ENCODE measurements around the gene NID1. TPM values are rescaled to one million over a fixed set of nuclear protein-coding genes. Genes with fewer than 3 reads are reported as not detected.

The NID1 gene
- polyA plus RNA-seq, 1 donor from 2014 or later = 0.04 TPM

DNA sequence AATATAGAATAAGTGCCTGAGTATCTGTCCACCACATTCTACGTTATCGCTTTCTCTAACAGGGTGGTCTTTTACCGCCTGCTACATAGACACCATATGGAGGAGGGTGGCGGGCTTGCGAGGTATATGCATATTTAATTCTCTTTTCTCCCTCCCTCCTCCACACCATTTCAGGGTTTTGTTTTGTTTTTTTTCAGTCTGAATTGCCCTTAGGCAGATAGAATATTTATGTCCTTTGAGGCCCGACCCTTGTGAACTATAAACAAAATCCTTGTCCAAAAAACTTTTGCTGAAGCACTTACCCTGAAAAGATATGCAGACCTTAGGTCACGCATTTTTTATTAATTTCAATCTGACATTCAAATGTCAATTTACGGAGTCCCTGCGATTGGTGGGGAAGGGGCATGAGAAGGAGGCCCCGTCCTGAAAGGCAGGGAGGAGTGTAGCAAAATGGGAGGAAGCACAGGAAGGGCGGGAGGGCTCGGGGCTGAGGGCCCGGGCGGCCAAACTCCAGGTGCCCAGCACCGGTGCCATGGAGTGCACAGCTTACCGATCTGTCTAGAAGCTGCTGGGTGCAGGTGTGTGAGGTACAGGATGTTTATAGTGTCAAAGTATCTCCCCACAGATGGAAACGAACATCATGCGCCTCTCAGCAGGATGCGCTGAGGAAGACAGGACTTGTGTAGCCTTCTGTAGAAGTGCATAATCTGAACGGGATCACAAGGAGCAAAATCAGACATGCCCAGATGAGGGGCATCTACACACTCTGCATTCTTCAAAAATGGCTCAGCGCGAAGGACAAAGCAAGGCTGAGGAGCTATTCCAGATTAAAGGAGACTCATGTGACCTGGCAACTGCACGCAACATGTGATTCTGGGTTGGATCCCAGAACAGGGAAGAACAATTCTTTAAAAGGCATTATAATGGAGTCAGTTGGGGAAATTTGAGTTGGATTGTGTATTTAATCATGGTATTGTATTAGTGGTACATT is 129.4 kb downstream of the NID1 start:
- Histone ChIP-seq H2AFZ (ENCODE audit: low read depth, low read length) (no peak overlapping the region), H3K27ac (ENCODE audit: low read length) (no peak overlapping the region), H3K9me2 (ENCODE audit: insufficient read depth, low read length) (no peaks in the 10 kb centered on the region), H3K4me2 (ENCODE audit: low read length) (no peak overlapping the region), H3K36me3 (ENCODE audit: insufficient read depth, low read length) (no peaks in the 10 kb centered on the region), H3F3A (ENCODE audit: insufficient read depth, low read length, poor library complexity, severe bottlenecking) (no peaks in the 10 kb centered on the region), H4K20me1 (ENCODE audit: insufficient read depth) (no peaks in the 10 kb centered on the region), H3K27me3 (ENCODE audit: insufficient read depth, low read depth, low read length) (no peaks in the 10 kb centered on the region), H3K9ac (ENCODE audit: low read length) (no peak overlapping the region), H3K9me3 (ENCODE audit: low read length) (no peaks in the 10 kb centered on the region), H3K4me3 (ENCODE audit: low read length) (no peak overlapping the region), H3K79me2 (replicated peaks; ENCODE audit: insufficient read depth, low read length) (no peaks in the 10 kb centered on the region)
- TF ChIP-seq TAF1 (IDR thresholded peaks at IDR 0.05; ENCODE audit: low read depth) = no peak

DNA sequence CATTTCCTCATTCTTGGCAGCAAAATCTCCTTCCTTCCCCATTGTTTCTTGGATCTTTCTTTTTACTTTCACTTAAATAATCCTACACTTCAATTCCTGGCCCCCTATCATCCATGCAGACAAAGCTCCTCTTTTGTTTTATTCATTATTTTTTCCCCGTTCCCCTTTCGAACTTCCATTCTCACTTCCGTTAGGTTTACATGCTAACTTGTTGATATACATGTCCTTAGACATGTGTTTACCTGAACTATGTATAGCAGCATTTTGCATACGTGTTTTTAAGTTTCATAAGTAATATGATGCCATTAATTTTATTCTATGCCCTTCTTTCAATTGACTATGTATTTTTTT is 131.1 kb downstream of the NID1 start:
- no peak for TF ChIP-seq POLR2AphosphoS5 (IDR thresholded peaks at IDR 0.05)
- no peak for TF ChIP-seq RAD21 (conservative IDR thresholded peaks at IDR 0.05)
- TF ChIP-seq EZH2 (IDR thresholded peaks at IDR 0.05; ENCODE audit: borderline replicate concordance, insufficient read depth, low read length, poor library complexity, severe bottlenecking) = no peak
- TF ChIP-seq, protein P1, sequence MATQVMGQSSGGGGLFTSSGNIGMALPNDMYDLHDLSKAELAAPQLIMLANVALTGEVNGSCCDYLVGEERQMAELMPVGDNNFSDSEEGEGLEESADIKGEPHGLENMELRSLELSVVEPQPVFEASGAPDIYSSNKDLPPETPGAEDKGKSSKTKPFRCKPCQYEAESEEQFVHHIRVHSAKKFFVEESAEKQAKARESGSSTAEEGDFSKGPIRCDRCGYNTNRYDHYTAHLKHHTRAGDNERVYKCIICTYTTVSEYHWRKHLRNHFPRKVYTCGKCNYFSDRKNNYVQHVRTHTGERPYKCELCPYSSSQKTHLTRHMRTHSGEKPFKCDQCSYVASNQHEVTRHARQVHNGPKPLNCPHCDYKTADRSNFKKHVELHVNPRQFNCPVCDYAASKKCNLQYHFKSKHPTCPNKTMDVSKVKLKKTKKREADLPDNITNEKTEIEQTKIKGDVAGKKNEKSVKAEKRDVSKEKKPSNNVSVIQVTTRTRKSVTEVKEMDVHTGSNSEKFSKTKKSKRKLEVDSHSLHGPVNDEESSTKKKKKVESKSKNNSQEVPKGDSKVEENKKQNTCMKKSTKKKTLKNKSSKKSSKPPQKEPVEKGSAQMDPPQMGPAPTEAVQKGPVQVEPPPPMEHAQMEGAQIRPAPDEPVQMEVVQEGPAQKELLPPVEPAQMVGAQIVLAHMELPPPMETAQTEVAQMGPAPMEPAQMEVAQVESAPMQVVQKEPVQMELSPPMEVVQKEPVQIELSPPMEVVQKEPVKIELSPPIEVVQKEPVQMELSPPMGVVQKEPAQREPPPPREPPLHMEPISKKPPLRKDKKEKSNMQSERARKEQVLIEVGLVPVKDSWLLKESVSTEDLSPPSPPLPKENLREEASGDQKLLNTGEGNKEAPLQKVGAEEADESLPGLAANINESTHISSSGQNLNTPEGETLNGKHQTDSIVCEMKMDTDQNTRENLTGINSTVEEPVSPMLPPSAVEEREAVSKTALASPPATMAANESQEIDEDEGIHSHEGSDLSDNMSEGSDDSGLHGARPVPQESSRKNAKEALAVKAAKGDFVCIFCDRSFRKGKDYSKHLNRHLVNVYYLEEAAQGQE (IDR thresholded peaks at IDR 0.05; ENCODE audit: borderline replicate concordance) = no peak
- no peak for TF ChIP-seq TAF1 (IDR thresholded peaks at IDR 0.05; ENCODE audit: low read depth)
- no peak for TF ChIP-seq SMC3 (conservative IDR thresholded peaks at IDR 0.05; ENCODE audit: poor library complexity)
- no peak overlapping the region for H3K4me3 ChIP-seq (ENCODE audit: low read length)
- H2AFZ ChIP-seq (ENCODE audit: low read depth, low read length) = no peak overlapping the region
- no peaks in the 10 kb centered on the region for H4K20me1 ChIP-seq (ENCODE audit: insufficient read depth)
- H3K79me2 ChIP-seq (replicated peaks; ENCODE audit: insufficient read depth, low read length) = no peaks in the 10 kb centered on the region
- no peaks in the 10 kb centered on the region for H3K9me3 ChIP-seq (ENCODE audit: low read length)
- H3F3A ChIP-seq (ENCODE audit: insufficient read depth, low read length, poor library complexity, severe bottlenecking) = no peaks in the 10 kb centered on the region
- no peak overlapping the region for H3K27ac ChIP-seq (ENCODE audit: low read length)
- no peaks in the 10 kb centered on the region for H3K27me3 ChIP-seq (ENCODE audit: insufficient read depth, low read depth, low read length)
- H3K4me2 ChIP-seq (ENCODE audit: low read length) = no peak overlapping the region
- H3K9ac ChIP-seq (ENCODE audit: low read length) = no peak overlapping the region
- H3K9me2 ChIP-seq (ENCODE audit: insufficient read depth, low read length) = no peaks in the 10 kb centered on the region
- H3K36me3 ChIP-seq (ENCODE audit: insufficient read depth, low read length) = no peaks in the 10 kb centered on the region

DNA sequence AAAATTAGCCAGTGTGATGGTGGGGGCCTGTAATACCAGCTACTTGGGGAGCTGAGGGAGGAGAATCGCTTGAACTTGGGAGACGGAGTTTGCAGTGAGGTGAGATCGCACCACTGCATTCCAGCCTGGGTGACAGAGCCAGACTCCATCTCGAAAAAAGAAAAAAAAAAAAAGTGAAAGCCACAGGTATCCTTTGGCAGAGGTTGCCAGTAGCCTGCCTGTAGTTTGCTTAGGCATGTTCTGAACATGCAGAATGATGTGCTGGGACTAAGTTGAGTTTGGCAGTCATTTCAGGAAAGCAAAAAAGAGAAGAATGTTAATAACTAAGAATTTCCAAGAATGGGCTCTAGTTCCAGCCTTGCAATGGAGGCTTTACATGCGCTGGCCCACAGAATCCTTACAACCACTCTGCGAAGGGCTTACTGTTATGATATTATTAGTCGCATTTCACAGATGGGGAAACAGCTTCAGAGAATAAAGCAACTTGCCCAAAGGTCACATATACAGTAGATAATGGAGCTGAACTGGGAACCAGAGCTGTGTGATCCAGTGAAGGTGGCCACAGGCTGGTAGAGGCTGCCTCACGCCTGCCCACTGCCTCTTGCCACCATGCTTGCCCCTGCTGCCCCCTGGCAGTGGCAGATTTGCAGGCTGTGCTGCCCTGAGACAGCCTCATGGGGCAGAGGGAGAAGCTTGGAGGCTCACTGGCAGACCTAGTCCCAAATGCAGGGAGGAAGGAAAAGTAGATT is 131.7 kb downstream of the NID1 start:
- TF ChIP-seq MXI1 (conservative IDR thresholded peaks at IDR 0.05; ENCODE audit: poor library complexity, severe bottlenecking) = no peak
- TF ChIP-seq EP300 (conservative IDR thresholded peaks at IDR 0.05; ENCODE audit: poor library complexity, severe bottlenecking) = no peak
- no peak for TF ChIP-seq TAF1 (IDR thresholded peaks at IDR 0.05; ENCODE audit: low read depth)
- TF ChIP-seq POLR2AphosphoS5 (IDR thresholded peaks at IDR 0.05) = no peak
- Histone ChIP-seq H3F3A (ENCODE audit: insufficient read depth, low read length, poor library complexity, severe bottlenecking) (no peaks in the 10 kb centered on the region), H3K36me3 (ENCODE audit: insufficient read depth, low read length) (no peaks in the 10 kb centered on the region), H3K9me2 (ENCODE audit: insufficient read depth, low read length) (no peaks in the 10 kb centered on the region), H3K4me3 (ENCODE audit: low read length) (no peak overlapping the region), H3K9me3 (ENCODE audit: low read length) (no peaks in the 10 kb centered on the region), H3K4me2 (ENCODE audit: low read length) (no peak overlapping the region), H2AFZ (ENCODE audit: low read depth, low read length) (no peak overlapping the region), H3K27ac (ENCODE audit: low read length) (no peak overlapping the region), H3K27me3 (ENCODE audit: insufficient read depth, low read depth, low read length) (no peaks in the 10 kb centered on the region), H4K20me1 (ENCODE audit: insufficient read depth) (no peaks in the 10 kb centered on the region), H3K79me2 (replicated peaks; ENCODE audit: insufficient read depth, low read length) (no peaks in the 10 kb centered on the region), H3K9ac (ENCODE audit: low read length) (no peak overlapping the region)
